Measurements from ENCODE around the gene CA9.
"Not testable (repeated sequence)": the region's sequence is repeated elsewhere in the genome, so short reads cannot be mapped to it uniquely, and the experiment has no call there.

The CA9 gene

DNA sequence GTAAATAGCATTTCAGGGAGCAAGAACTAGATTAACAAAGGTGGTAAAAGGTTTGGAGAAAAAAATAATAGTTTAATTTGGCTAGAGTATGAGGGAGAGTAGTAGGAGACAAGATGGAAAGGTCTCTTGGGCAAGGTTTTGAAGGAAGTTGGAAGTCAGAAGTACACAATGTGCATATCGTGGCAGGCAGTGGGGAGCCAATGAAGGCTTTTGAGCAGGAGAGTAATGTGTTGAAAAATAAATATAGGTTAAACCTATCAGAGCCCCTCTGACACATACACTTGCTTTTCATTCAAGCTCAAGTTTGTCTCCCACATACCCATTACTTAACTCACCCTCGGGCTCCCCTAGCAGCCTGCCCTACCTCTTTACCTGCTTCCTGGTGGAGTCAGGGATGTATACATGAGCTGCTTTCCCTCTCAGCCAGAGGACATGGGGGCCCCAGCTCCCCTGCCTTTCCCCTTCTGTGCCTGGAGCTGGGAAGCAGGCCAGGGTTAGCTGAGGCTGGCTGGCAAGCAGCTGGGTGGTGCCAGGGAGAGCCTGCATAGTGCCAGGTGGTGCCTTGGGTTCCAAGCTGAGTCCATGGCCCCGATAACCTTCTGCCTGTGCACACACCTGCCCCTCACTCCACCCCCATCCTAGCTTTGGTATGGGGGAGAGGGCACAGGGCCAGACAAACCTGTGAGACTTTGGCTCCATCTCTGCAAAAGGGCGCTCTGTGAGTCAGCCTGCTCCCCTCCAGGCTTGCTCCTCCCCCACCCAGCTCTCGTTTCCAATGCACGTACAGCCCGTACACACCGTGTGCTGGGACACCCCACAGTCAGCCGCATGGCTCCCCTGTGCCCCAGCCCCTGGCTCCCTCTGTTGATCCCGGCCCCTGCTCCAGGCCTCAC, at the start of gene CA9:
CA9 (plus strand) TSS at position 797 of the 893 bp plus-strand sequence; CDS start at position 829, 32 bp downstream.
- DNase-seq, result no peak

GRCh38 chr9:35627575-35627974, 46.2 kb upstream of the CA9 start:
- no peak for DNase-seq

DNA sequence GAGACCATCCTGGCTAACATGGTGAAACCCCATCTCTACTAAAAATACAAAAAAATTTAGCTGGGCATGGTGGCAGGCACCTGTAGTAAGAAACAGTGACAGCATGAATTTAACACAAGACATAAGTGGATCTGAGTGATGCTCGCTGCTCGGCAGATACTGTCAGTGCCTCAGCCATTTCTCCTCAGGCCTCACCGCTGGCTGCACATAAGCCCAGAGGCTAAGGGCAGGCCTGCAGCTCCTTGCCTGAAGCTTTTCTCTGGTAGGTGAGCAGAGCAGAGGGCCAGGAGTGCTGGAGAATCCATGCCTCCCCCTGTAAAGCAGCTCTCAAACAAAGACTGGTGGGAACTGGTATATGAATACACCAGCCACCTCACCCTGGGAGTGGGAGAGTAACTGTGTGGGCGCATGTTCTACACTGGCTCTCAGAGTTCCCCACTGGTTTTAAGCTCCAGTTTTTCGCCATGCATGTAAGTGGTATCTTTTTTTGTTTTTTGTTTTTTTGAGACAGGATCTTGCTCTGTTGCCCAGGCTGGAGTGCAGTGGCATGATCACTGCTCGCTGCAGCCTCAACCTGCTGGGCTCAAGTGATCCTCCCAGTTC, 45.2 kb upstream of the CA9 start:
- no peak for DNase-seq

GRCh38 chr9:35629597-35629996, 44.1 kb upstream of the CA9 start:
- no peak for DNase-seq

DNA sequence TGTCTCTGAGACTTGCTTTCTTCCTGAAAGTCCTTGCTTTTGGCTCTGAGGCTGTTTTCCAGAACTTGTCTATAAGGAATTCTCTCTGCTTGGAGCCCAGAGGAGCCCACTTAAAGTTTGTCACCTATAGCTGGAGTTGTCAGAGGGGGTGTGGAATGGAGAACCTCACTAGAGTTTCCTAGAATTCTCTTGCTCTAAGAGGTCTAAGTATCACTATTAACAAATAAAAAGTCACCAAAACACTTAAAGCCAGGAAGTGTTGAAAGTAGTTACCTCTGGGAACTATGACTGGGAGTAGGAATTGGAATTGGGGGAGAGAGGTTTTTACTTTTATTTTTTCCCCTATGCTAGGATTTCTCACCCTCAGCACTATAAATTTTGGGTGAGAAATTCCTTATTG, 38.0 kb upstream of the CA9 start:
- no peak for DNase-seq

DNA sequence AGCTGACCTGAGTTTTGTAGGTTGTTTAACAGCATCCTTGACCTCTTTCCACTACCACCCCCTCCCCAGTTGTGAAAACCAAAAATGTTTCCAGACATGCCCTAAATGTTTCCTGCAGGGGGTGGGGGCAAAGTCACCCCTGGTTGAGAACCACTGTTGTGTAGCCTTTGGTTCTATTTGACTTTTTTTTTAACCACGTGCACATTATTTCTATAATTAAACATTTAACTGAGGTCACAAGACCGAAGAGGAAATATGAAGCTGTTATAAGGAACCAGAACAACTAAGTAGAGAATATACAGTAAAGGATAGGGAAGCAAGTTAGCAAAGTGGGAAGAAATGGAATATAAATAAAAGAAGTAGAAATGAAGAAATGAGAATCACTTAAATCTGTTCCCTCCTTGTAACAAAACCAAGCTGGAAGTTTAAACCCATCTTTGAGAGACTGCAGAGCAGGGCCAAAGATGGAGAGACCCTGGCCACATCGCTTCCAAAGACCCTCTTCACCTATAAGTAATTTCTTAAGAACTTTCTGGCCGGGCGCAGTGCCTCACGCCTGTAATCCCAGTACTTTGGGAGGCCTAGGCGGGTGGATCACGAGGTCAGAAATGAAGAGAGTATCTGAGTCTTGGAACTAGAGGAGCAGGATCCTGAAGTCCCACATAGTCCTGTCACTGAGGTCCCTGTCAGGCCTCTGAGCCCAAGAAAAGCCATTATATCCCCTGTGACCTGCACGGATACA, 37.4 kb upstream of the CA9 start:
- peak in 1 of 2 donors; percentile 27 for DNase-seq

GRCh38 chr9:35636877-35637246, 36.9 kb upstream of the CA9 start:
- DNase-seq, result not testable (repeated sequence)

DNA sequence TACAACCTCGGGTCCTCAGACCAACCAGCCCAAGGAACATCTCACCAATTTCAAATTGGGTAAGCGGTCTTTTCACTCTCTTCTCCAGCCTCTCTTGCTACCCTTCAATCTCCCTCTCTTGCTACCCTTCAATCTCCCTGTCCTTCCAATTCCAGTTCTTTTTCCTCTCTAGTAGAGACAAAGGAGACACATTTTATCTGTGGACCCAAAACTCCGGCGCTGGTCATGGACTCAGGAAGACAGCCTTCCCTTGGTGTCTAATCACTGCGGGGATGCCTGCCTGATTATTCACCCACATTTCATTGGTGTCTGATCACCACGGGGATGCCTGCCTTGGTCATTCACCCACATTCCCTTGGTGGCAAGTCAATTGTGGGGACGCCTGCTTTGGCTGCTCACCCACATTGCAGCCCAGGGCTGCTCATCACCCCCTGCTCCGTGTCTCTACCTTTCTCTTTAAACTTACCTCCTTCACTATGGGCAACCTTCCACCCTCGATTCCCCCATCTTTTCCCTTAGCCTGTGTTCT, 36.2 kb upstream of the CA9 start:
- not testable (repeated sequence) for DNase-seq

- DNase-seq, result peak; percentile 53 to 59
Measured at GRCh38 chr9:35638751-35639150, 35.0 kb upstream of the CA9 start.

DNA sequence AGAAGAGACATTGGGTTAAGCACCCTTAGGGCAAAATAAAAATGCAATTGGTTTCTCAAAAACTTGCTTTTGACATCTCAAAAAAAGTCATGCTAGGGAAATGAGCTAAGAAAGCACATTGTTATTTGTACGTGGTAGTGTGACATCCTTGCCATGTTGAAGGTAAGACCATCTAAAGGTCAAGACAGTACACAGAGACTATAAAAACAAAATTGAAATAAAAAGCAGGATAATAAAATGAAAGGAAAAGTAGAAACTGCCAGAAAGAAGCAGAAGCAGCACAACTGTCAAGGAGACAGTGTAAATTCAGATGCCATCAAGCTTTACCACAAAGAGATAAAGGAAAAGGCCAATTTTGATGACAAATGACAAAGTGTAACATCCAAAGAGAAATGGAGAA, 34.5 kb upstream of the CA9 start:
- not testable (repeated sequence) for DNase-seq

DNA sequence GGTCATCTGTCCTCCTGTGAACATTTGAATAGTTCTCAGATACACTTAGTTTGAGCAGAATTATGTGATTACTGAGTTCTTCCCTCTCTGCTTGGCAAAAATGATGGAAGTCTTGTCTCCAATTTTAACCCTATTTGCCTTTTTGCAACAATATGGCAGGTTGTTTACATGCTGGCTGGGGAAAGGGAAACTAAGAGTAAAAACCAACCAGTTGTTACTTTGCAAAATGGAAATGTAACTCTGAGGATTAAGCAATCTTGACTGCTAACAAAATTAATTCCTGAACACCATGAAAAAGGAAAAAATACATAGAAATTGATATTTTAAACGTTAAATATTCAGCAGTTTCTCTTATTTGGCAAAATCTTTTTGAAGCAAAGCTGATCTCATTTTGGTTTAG, 34.1 kb upstream of the CA9 start:
- DNase-seq, result no peak

DNA sequence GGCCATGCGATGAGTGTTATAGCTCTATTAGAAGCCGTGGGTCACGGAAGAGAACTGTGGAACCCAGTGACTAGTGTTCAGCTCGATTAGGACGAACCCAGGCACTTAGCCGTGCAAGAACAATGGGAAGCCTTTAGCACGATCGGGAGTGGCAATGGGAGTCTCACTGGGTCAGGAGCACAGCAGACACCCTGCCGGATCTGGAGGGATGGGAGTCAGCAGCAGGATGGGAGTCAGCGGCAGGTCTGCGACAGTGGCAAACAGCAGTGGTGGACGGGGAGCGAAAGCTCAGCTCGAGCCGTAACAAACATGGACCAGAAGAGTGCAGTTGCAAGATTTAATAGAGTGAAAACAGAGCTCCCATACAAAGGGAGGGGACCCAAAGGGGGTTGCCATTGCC, 33.3 kb upstream of the CA9 start:
- DNase-seq, result not testable (repeated sequence)

GRCh38 chr9:35641478-35641877, 32.2 kb upstream of the CA9 start:
- DNase-seq, result not testable (repeated sequence)

DNA sequence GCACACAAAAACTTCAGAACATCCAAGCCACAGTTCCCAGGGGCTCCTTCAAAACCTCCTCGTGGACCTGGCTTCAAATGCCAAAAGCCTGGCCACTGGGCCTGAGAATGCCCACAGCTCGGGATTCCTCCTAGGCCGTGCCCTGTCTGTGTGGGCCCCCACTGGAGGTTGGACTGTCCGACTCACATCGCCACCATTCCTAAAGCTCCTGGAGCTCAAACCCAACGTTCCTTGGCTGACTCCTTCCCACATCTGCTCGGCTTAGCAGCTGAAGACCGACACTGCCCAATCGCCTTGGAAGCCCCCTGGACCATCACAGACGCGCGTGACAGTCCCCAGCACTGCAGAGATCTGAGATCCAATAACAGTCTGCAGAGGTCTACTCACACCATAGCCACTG, 30.7 kb upstream of the CA9 start:
- DNase-seq, result no peak

DNA sequence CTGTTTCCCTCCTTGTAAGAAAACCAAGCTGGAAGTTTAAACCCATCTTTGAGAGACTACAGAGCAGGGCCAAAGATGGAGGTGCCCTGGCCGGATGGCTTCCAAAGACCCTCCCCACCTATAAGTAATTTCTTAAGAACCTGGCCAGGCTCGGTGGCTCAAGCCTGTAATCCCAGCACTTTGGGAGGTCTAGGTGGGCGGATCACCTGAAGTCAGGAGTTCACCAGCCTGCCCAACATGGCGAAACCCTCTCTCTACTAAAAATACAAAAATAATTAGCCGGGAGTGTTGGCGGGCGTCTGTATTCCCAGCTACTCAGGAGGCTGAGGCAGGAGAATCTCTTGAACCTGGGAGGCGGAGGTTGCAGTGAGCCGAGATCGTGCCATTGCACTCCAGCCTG, 28.0 kb upstream of the CA9 start:
- not testable (repeated sequence) for DNase-seq

- no peak for DNase-seq
Measured at GRCh38 chr9:35646153-35646532, 27.6 kb upstream of the CA9 start.

DNA sequence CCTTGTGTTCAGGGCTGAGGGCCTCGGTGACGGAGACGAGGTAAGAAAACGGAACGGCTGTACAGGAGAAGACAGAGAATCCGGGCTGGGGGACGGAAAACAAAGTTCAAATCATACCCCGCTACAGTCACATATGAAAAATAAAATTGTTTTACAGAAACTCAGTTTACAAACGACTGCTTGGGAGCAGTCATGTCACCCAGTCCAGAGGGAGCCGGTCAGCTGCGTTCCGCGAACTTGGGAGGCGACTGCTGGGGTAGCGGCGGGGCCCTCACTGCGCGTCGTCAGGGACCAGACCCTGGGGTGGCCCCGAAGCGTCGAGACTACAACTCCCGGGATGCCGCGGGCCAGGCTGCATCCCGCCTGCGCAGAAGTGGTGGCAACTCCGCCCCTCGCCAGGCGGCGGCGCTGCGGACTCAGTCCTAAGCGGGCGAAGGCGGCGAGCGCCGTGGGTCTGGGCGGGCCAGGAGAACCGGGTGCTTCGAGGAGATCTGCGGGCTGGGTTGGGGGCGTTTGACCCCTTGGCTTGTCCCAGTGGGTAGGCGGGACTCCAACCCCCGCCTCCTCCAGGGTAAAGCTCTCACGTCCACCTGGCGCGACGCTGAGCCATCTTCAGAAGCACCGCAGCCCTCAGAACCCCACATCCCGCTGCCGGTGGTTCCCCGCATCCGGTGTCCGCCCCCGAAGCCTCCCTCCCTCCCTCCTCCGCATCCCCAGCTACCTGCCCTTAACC, 27.0 kb upstream of the CA9 start:
- peak; percentile 91 to 92 for DNase-seq

DNA sequence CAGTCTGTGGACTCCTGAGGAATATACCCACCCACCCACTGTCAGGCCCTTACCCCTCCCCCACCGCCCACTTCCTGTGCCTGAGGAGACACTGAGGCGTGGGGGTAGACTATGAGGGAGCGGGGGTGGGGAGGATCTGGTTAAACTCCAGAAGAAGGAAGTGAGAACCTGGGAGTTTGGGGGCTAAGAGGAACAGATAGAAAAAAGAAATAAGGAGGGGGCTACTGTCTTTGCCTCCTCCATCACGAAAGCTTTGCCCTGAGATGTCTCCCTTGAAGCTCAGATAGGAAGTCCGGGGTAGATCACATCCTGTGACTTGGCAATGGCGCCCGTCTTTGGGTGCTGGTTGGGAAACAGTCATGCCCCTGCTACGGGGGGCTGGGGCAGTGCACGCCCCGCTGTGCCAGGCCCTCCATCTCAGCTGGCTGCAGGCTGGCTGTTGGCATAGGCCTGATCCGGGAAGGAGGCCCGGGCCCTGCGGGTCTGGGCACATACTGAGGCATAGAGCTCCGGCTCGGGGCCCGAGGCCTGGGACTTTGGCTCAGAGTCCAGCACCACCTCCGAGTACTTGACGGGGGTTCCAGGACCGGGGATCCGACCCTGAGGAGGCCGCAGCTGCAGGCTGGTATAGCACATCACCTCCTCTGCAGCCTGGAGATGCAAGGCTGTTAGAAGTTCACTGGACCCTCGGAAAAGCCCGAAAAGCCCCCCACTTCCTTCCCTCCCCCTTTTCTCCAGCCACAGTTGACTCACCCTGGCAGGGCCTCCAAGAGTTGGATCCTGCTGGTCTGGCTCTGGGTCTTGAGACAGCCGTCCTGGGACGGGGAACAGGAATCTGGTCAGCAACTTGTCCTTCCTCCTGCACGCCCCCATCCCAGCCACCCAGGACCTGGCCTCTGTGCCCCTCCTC, 24.0 kb upstream of the CA9 start:
- peak in 1 of 2 donors; percentile 50 for DNase-seq

DNA sequence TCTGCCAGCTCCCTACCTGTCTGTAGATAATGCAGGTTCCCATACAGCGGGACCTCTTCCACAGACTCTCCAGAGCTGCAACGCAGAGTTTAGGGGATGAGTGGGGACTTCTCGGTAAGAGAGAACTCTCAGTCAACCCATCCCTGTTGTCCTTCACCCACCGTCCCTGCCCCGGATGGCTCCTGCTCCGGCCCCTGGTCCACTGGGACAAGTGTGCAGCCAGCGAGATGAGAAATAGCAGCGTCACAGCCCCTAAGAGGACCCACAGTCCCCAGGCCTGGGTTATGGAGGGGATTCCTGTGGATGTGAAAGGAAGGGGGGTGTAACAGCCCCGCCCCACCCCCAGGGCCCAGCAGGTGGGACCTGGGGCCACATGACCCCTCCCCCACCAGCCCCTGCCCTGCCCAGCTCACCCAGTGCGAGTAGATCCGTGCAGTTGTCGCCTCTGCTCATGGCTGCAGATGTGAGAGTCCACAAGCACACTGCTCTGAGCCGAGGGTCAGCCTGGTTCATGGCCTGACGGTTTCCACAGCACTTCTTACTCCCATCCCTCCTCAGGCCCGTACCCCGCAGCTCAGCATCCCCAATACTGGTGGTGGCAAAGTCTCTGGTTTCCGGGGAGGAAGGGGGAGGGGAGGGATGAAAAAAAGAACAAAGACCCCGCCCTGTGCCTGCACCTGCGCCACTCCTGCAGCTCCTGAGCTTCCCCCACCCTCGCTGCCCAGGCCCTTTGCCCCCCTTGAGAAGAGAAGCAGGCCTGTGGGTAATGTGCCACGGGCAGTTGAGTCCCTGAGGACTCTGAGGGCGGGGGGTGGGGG, 23.2 kb upstream of the CA9 start, which contains the start of gene SIT1:
SIT1 (minus strand) TSS at position 591 of the 818 bp plus-strand sequence; CDS start at position 513, 78 bp downstream.
- DNase-seq, result peak; percentile 28 to 48

Data from CD4-positive, alpha-beta T cell treated with Interleukin-1 beta for 1 hour (primary cell).